ENCODE measurements around the gene SLC30A3. TPM values are rescaled to one million over a fixed set of nuclear protein-coding genes. Genes with fewer than 3 reads are reported as not detected.
"Not testable (repeated sequence)": the region's sequence is repeated elsewhere in the genome, so short reads cannot be mapped to it uniquely, and the experiment has no call there.

Gene SLC30A3
- total and polyA plus RNA-seq, 8 donors: not detected

DNA sequence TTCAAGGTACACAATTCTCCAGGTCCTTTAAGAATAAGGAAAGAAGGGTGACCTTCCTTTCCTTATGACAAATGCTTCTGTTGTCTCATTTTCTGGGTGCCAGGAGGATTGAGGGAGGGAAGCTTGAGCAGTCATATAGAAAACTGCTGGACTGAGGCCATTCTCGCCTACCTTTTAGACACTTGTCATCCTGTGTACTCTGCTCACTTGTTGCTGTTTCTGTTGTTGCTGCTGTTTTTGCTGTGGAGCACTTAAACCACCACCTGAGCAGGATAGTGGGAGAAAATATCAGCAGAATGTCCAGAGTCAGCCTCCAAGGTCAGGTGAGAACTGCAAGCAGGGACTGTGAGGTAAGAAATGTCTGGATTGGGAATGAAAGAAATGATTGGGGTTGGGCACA, 15.2 kb upstream of the SLC30A3 start:
- no peaks in the 10 kb centered on the region for H3K36me3 ChIP-seq
- 45 to 100% (median 70%) methylated on average over 1 of the region's 1 CpG for WGBS, 5 donors
- no peak for DNase-seq
- intact Hi-C loops (cut with DNase I; ENCODE audit: low total_unique reads): no loop called here
- H3K27me3 ChIP-seq: peaks cover 0 to 68% (median 13%) of the 10 kb centered on the region in 3 donors
- no peak overlapping the region for H3K4me3 ChIP-seq
- no peak overlapping the region for H3K27ac ChIP-seq
- no peaks in the 10 kb centered on the region for H3K9me3 ChIP-seq
- no peak for TF ChIP-seq EP300 (IDR thresholded peaks at IDR 0.05)
- TF ChIP-seq POLR2AphosphoS5 (IDR thresholded peaks at IDR 0.05): no peak
- TF ChIP-seq, protein P1, sequence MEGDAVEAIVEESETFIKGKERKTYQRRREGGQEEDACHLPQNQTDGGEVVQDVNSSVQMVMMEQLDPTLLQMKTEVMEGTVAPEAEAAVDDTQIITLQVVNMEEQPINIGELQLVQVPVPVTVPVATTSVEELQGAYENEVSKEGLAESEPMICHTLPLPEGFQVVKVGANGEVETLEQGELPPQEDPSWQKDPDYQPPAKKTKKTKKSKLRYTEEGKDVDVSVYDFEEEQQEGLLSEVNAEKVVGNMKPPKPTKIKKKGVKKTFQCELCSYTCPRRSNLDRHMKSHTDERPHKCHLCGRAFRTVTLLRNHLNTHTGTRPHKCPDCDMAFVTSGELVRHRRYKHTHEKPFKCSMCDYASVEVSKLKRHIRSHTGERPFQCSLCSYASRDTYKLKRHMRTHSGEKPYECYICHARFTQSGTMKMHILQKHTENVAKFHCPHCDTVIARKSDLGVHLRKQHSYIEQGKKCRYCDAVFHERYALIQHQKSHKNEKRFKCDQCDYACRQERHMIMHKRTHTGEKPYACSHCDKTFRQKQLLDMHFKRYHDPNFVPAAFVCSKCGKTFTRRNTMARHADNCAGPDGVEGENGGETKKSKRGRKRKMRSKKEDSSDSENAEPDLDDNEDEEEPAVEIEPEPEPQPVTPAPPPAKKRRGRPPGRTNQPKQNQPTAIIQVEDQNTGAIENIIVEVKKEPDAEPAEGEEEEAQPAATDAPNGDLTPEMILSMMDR (IDR thresholded peaks at IDR 0.05): no peak
- TF ChIP-seq POLR2A (IDR thresholded peaks at IDR 0.05): no peak
- peaks cover 0 to 7% (median 0%) of the 10 kb centered on the region in 4 donors for H3K4me1 ChIP-seq

DNA sequence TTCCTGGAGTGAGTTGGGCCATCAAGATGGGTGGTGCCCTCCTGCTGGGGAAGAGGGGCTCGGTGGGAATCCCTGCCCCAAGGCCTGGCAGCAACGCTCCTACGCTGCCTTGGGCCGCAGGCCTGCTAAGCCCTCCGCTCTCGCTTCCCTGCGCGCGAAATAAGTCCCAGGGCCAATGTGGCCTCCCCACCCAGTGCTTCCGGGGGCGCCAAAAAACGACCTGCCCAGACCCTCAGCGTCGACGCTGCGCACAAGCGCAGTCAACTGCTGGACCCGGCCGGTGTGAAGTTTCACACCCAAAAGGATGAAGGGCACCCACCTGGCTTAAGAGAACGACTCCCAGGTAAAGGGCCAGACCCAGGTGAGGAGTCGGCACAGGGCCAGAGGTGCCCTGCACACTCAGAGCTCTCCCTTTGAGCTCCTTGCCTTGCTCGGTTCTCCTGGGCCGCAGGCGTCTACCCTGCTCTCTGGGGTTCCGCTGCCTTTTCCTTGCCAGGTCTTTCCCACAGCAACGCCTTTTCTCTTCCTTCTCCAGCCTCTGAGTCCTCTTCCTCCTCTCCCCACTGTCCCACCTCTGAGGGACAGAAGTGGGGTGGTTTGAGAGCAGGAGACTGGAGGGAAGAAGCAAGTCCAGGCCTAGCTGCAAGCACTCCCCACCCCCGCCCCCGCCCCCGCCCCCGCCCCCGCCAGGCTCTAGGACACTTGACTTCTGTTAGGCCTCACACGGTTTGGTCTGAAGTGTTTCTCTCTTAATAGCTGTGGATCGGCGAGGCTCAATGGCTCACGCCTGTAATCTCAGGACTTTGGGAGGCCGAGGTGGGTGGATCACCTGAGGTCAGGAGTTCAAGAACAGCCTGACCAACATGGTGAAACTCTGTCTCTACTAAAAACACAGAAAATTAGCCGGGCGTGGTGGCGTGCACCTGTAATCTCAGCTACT, 12.6 kb upstream of the SLC30A3 start, which contains the start of gene DNAJC5G:
Gene DNAJC5G (plus strand): TSS at position 223 of the 940 bp plus-strand sequence. CDS start 1,296 bp downstream, outside the sequence.
- no peak for DNase-seq
- H3K27ac ChIP-seq: no peak within 1 kb of the TSS
- no peak for TF ChIP-seq POLR2AphosphoS5 (IDR thresholded peaks at IDR 0.05)
- no peak for TF ChIP-seq EP300 (IDR thresholded peaks at IDR 0.05)
- TF ChIP-seq, protein P1 (IDR thresholded peaks at IDR 0.05): no peak
- no peak for TF ChIP-seq POLR2A (IDR thresholded peaks at IDR 0.05)
- no peaks in the 10 kb centered on the region for H3K36me3 ChIP-seq
- H3K27me3 ChIP-seq: peaks cover 0 to 62% (median 0%) of the 10 kb centered on the region in 3 donors
- no peak within 1 kb of the TSS for H3K4me3 ChIP-seq
- 79 to 85% (median 83%) methylated on average over 36 to 39 of the region's 39 CpGs for WGBS, 5 donors
- peaks cover 0 to 7% (median 0%) of the 10 kb centered on the region in 4 donors for H3K4me1 ChIP-seq
- intact Hi-C loops (cut with DNase I; ENCODE audit: low total_unique reads): no loop called here
- H3K9me3 ChIP-seq: no peaks in the 10 kb centered on the region

DNA sequence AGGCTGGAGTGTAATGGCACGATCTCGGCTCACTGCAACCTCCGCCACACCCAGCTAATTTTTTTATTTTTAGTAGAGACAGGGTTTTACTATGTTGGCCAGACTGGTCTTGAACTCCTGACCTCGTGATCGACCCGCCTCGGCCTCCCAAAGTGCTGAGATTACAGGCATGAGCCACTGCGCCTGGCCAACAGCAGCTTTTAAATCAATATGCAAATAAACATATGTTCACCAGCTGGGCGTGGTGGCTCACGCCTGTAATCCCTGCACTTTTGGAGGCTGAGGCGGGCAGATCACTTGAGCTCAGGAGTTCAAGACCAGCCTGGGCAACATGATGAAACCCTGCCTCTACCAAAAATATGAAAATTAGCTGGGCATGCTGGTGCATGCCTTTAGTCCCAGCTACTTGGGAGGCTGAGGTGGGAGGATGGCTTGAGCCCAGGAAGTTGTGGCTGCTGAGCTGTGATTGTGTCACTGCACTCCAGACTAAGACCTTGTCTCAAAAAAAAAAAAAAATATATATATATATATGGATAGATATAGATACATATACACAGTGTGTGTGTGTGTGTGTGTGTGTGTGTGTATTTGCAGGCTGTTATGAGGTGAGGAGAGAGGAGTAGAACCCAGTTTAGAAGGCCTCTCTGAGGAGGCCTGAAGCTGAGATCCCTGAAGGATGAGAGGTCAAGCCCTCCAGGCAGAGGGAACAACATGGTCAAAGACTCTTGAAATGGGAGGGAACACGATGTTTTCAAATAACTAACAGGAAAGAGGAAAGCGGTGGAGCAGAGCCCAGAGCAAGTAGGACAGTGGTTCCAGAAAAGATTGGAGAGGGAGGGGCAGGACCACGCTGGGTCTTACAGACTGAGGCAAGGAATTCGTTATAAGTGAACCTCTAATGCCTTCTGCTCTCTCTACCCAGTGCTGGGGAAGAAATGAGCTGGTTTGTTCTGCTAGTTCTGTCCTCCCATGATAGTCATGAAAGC, 10.0 kb upstream of the SLC30A3 start:
- peaks cover 0 to 73% (median 0%) of the 10 kb centered on the region in 3 donors for H3K27me3 ChIP-seq
- H3K27ac ChIP-seq; H3K36me3 ChIP-seq; H3K4me1 ChIP-seq; H3K9me3 ChIP-seq; H3K4me3 ChIP-seq; DNase-seq; intact Hi-C loops (cut with DNase I; ENCODE audit: low total_unique reads): not testable (repeated sequence)
- WGBS, 5 donors: 47 to 71% (median 58%) methylated on average over 15 of the region's 15 CpGs

DNA sequence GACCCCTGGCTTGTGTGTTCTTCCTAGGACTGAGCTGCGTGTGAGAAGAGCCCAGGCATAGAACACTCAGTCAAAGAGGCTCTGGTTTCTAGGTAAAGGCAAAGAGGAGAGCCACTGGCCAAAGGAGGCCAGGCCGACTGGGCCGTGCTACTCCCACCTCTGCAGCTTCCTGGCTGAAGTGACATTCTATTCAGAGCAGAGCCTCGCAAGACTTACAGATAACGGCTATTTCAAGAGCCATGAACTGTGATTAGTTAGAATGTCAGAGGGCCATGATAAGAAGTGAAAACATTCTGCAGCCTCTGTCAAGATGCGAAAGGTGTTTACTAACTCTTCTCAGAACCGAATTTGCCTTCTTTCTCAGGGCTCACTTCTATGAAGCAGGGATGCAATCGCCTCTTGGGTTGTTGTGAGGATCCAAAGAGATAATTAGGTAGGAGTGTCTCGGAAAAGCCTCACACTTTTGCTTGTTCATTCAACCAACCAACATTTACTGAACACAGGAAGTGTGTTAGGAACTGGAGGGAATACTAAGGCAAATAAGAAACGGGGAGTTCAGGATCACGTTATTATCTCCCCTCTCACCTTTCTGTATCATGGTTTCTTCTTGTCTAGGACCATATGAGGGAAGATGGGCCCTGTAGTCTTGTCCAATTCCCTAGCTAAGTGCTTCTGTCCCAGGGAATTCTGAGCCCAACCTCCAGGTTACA, 8.9 kb upstream of the SLC30A3 start:
- no peak for DNase-seq
- intact Hi-C loops (cut with DNase I; ENCODE audit: low total_unique reads): no loop called here
- H3K27ac ChIP-seq: no peak overlapping the region
- H3K4me3 ChIP-seq: no peak overlapping the region
- WGBS, 5 donors: 30 to 46% (median 36%) methylated on average over 11 of the region's 11 CpGs
- no peaks in the 10 kb centered on the region for H3K36me3 ChIP-seq
- peaks cover 0 to 73% (median 0%) of the 10 kb centered on the region in 3 donors for H3K27me3 ChIP-seq
- TF ChIP-seq, protein P1 (IDR thresholded peaks at IDR 0.05): no peak
- TF ChIP-seq POLR2AphosphoS5 (IDR thresholded peaks at IDR 0.05) (no peak), POLR2A (IDR thresholded peaks at IDR 0.05) (no peak), EP300 (IDR thresholded peaks at IDR 0.05) (no peak)
- H3K9me3 ChIP-seq: no peaks in the 10 kb centered on the region
- no peaks in the 10 kb centered on the region for H3K4me1 ChIP-seq

All from stomach (tissue), 9 donors.